ENCODE results near the gene GPR137B. TPM values are rescaled to one million over a fixed set of nuclear protein-coding genes. Genes with fewer than 3 reads are reported as not detected.

Gene GPR137B
- total and polyA plus RNA-seq, 2 of the 8 experiments (the other 6 are each of a cell fraction or from before 2014, with no cell fraction given) = 6.9 to 7.7 TPM

DNA sequence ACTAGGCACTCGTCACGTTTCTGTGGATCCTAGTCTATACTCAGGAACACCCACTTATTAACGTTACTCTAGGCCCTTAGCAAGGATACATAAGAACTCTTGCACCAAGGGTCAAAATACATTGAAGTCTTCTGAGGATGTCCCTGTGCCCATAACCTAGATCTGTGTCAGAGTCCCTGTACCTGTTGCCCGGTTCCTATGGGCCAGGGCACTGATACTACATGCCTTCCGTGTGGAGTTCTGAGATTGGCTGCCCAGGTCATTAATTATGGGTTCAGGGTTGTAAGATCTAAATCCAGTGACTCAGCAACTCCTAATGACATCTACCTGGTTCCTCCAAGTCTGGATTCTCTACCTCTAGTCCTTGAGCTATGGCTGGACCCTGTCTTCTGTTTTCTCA, 69.5 kb downstream of the GPR137B start (continued):
- TF ChIP-seq, protein P1, sequence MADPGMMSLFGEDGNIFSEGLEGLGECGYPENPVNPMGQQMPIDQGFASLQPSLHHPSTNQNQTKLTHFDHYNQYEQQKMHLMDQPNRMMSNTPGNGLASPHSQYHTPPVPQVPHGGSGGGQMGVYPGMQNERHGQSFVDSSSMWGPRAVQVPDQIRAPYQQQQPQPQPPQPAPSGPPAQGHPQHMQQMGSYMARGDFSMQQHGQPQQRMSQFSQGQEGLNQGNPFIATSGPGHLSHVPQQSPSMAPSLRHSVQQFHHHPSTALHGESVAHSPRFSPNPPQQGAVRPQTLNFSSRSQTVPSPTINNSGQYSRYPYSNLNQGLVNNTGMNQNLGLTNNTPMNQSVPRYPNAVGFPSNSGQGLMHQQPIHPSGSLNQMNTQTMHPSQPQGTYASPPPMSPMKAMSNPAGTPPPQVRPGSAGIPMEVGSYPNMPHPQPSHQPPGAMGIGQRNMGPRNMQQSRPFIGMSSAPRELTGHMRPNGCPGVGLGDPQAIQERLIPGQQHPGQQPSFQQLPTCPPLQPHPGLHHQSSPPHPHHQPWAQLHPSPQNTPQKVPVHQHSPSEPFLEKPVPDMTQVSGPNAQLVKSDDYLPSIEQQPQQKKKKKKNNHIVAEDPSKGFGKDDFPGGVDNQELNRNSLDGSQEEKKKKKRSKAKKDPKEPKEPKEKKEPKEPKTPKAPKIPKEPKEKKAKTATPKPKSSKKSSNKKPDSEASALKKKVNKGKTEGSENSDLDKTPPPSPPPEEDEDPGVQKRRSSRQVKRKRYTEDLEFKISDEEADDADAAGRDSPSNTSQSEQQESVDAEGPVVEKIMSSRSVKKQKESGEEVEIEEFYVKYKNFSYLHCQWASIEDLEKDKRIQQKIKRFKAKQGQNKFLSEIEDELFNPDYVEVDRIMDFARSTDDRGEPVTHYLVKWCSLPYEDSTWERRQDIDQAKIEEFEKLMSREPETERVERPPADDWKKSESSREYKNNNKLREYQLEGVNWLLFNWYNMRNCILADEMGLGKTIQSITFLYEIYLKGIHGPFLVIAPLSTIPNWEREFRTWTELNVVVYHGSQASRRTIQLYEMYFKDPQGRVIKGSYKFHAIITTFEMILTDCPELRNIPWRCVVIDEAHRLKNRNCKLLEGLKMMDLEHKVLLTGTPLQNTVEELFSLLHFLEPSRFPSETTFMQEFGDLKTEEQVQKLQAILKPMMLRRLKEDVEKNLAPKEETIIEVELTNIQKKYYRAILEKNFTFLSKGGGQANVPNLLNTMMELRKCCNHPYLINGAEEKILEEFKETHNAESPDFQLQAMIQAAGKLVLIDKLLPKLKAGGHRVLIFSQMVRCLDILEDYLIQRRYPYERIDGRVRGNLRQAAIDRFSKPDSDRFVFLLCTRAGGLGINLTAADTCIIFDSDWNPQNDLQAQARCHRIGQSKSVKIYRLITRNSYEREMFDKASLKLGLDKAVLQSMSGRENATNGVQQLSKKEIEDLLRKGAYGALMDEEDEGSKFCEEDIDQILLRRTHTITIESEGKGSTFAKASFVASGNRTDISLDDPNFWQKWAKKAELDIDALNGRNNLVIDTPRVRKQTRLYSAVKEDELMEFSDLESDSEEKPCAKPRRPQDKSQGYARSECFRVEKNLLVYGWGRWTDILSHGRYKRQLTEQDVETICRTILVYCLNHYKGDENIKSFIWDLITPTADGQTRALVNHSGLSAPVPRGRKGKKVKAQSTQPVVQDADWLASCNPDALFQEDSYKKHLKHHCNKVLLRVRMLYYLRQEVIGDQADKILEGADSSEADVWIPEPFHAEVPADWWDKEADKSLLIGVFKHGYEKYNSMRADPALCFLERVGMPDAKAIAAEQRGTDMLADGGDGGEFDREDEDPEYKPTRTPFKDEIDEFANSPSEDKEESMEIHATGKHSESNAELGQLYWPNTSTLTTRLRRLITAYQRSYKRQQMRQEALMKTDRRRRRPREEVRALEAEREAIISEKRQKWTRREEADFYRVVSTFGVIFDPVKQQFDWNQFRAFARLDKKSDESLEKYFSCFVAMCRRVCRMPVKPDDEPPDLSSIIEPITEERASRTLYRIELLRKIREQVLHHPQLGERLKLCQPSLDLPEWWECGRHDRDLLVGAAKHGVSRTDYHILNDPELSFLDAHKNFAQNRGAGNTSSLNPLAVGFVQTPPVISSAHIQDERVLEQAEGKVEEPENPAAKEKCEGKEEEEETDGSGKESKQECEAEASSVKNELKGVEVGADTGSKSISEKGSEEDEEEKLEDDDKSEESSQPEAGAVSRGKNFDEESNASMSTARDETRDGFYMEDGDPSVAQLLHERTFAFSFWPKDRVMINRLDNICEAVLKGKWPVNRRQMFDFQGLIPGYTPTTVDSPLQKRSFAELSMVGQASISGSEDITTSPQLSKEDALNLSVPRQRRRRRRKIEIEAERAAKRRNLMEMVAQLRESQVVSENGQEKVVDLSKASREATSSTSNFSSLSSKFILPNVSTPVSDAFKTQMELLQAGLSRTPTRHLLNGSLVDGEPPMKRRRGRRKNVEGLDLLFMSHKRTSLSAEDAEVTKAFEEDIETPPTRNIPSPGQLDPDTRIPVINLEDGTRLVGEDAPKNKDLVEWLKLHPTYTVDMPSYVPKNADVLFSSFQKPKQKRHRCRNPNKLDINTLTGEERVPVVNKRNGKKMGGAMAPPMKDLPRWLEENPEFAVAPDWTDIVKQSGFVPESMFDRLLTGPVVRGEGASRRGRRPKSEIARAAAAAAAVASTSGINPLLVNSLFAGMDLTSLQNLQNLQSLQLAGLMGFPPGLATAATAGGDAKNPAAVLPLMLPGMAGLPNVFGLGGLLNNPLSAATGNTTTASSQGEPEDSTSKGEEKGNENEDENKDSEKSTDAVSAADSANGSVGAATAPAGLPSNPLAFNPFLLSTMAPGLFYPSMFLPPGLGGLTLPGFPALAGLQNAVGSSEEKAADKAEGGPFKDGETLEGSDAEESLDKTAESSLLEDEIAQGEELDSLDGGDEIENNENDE (IDR thresholded peaks at IDR 0.05; ENCODE audit: insufficient replicate concordance, low read length) = no peak
- no peak for TF ChIP-seq RNF2 (IDR thresholded peaks at IDR 0.05; ENCODE audit: borderline replicate concordance, low read depth, low read length, missing control alignments, poor library complexity, severe bottlenecking)
- TF ChIP-seq, protein P2, sequence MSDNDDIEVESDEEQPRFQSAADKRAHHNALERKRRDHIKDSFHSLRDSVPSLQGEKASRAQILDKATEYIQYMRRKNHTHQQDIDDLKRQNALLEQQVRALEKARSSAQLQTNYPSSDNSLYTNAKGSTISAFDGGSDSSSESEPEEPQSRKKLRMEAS (IDR thresholded peaks at IDR 0.05) = no peak
- no peak for TF ChIP-seq CTBP2 (IDR thresholded peaks at IDR 0.05; ENCODE audit: borderline replicate concordance, insufficient read depth, insufficient read length, low read length)
- TF ChIP-seq SIRT6 (IDR thresholded peaks at IDR 0.05; ENCODE audit: low read length) = no peak
- no peak for TF ChIP-seq SIN3A (conservative IDR thresholded peaks at IDR 0.05 in 1 of 2, IDR thresholded peaks at IDR 0.05 in 1 of 2; ENCODE audit: low read depth in 1 of 2, low read length in 2 of 2)
